Liver (tissue), 9 donors: ENCODE measurements around the gene UGT1A8. TPM values are rescaled to one million over a fixed set of nuclear protein-coding genes. Genes with fewer than 3 reads are reported as not detected.

ENCODE experiments used
- DNase-seq: peaks from one replicate; pipeline ENCODE4 v3.0.0-alpha.2; 2017; ENCODE audit warnings: low spot score
- H3K27ac ChIP-seq, 2 donors: one replicate each; pipeline ENCODE4 v1.7.0; 2013; ENCODE audit warnings: inconsistent platforms in 2 of 2, low read length in 2 of 2, control low read depth in 1 of 2, low read depth in 1 of 2, mild to moderate bottlenecking in 1 of 2
- H3K27me3 ChIP-seq, 4 donors: one replicate each; pipeline versions ENCODE4 v1.6.1 to v1.7.0; 2013; ENCODE audit warnings: low read length in 3 of 4, inconsistent platforms in 1 of 4, mild to moderate bottlenecking in 1 of 4, moderate library complexity in 1 of 4; ENCODE audit not compliant: control insufficient read depth in 4 of 4, insufficient read depth in 4 of 4
- H3K36me3 ChIP-seq, 4 donors: one replicate each; pipeline versions ENCODE4 v1.6.1 to v1.7.0; 2013; ENCODE audit warnings: low read length in 3 of 4, mild to moderate bottlenecking in 3 of 4, low read depth in 1 of 4, moderate library complexity in 1 of 4; ENCODE audit not compliant: control insufficient read depth in 4 of 4, insufficient read depth in 3 of 4
- H3K4me1 ChIP-seq, 4 donors: one replicate each; pipeline versions ENCODE4 v1.6.1 to v1.7.0; 2013; ENCODE audit warnings: low read length in 3 of 4, mild to moderate bottlenecking in 3 of 4, moderate library complexity in 1 of 4; ENCODE audit not compliant: control insufficient read depth in 4 of 4, insufficient read depth in 4 of 4
- H3K4me3 ChIP-seq, 3 donors: one replicate each; pipeline versions ENCODE4 v1.6.1 to v1.7.0; 2013; ENCODE audit warnings: low read length in 3 of 3, control low read depth in 1 of 3, low read depth in 1 of 3, mild to moderate bottlenecking in 1 of 3
- H3K9ac ChIP-seq, 2 donors: one replicate each; pipeline ENCODE4 v1.7.0; 2013; ENCODE audit warnings: low read length in 2 of 2, mild to moderate bottlenecking in 2 of 2, moderate library complexity in 2 of 2, control low read depth in 1 of 2, low read depth in 1 of 2
- H3K9me3 ChIP-seq, 4 donors: one replicate each; pipeline versions ENCODE4 v1.6.1 to v1.7.0; 2013; ENCODE audit warnings: low read length in 3 of 4; ENCODE audit not compliant: control insufficient read depth in 4 of 4
- ATF3 ChIP-seq: IDR thresholded peaks from 2 replicates; pipeline ENCODE4 v1.6.1; 2016; ENCODE audit warnings: antibody characterized with exemption
- EGR1 ChIP-seq, 2 donors: IDR thresholded peaks; 2 replicates each; pipeline ENCODE4 v1.6.1; 2016 to 2018; ENCODE audit warnings: antibody characterized with exemption in 2 of 2, low read depth in 2 of 2
- FOXA1 ChIP-seq: IDR thresholded peaks from 2 replicates; pipeline ENCODE4 v1.6.1; 2016; ENCODE audit warnings: antibody characterized with exemption
- FOXA2 ChIP-seq: IDR thresholded peaks from 2 replicates; pipeline ENCODE4 v1.6.1; 2016; ENCODE audit warnings: antibody characterized with exemption
- GABPA ChIP-seq, 2 donors: IDR thresholded peaks in 1 of 2; conservative IDR thresholded peaks in 1 of 2; 2 replicates each; pipeline ENCODE4 v1.6.1; 2016; ENCODE audit warnings: antibody characterized with exemption in 2 of 2, mild to moderate bottlenecking in 1 of 2, moderate library complexity in 1 of 2
- HNF4A ChIP-seq, 2 donors: conservative IDR thresholded peaks; 2 replicates each; pipeline ENCODE4 v1.6.1; 2016; ENCODE audit warnings: antibody characterized with exemption in 2 of 2, mild to moderate bottlenecking in 2 of 2
- HNF4G ChIP-seq: IDR thresholded peaks from 2 replicates; pipeline ENCODE4 v1.6.1; 2016; ENCODE audit warnings: antibody characterized with exemption
- JUND ChIP-seq, 2 donors: IDR thresholded peaks; 2 replicates each; pipeline ENCODE4 v1.6.1; 2016; ENCODE audit warnings: antibody characterized with exemption in 2 of 2
- NR2F2 ChIP-seq: IDR thresholded peaks from 2 replicates; pipeline ENCODE4 v1.6.1; 2016; ENCODE audit warnings: antibody characterized with exemption
- RAD21 ChIP-seq, 2 donors: IDR thresholded peaks; 2 replicates each; pipeline ENCODE4 v1.6.1; 2016; ENCODE audit warnings: antibody characterized with exemption in 2 of 2, mild to moderate bottlenecking in 2 of 2
- REST ChIP-seq: IDR thresholded peaks from 2 replicates; pipeline ENCODE4 v1.6.1; 2016; ENCODE audit warnings: antibody characterized with exemption, mild to moderate bottlenecking
- RXRA ChIP-seq, 2 donors: IDR thresholded peaks; 2 replicates each; pipeline ENCODE4 v1.6.1; 2017 to 2018; ENCODE audit warnings: antibody characterized with exemption in 2 of 2, mild to moderate bottlenecking in 1 of 2
- SP1 ChIP-seq: IDR thresholded peaks from 2 replicates; pipeline ENCODE4 v1.6.1; 2018; ENCODE audit warnings: antibody characterized with exemption, mild to moderate bottlenecking
- TAF1 ChIP-seq: conservative IDR thresholded peaks from 2 replicates; pipeline ENCODE4 v1.6.1; 2016; ENCODE audit warnings: antibody characterized with exemption, mild to moderate bottlenecking
- YY1 ChIP-seq: IDR thresholded peaks from 2 replicates; pipeline ENCODE4 v1.6.1; 2016; ENCODE audit warnings: antibody characterized with exemption, mild to moderate bottlenecking
- WGBS: extraction: QIAGEN DNeasy Blood & Tissue Kit; methylation state at CpG from one replicate; pipeline ENCODE4 v1.1.7; 2013; 5-methylcytosine and 5-hydroxymethylcytosine counted together
- polyA plus RNA-seq, 2 donors: library from polyadenylated mRNA; stranded (reverse) in 1 of 2; unstranded in 1 of 2; fragments of 200-250 nt in 1 of 2; fragments of >200 nt in 1 of 2; fragmentation: Nextera tagmentation in 1 of 2; extraction: Ambion mirVana in 1 of 2; gene quantifications; one replicate each; pipeline versions ENCODE4 v1.2.1 to v1.2.3, GENCODE V29; 2013 to 2015
- total RNA-seq, 2 donors: library from RNA; depleted of rRNA; stranded (reverse); fragments of >200 nt; gene quantifications; one replicate each; pipeline ENCODE4 v1.2.3, GENCODE V29; 2014
- TF ChIP-seq, protein P1 (sequence below): IDR thresholded peaks from 2 replicates; pipeline ENCODE4 v1.6.1; 2016; ENCODE audit warnings: antibody characterized with exemption
- TF ChIP-seq, protein P2 (sequence below): IDR thresholded peaks from 2 replicates; pipeline ENCODE4 v1.6.1; 2016; ENCODE audit warnings: antibody characterized with exemption
- TF ChIP-seq, protein P3 (sequence below): fragments of 150-350 bp; IDR thresholded peaks from 2 replicates; pipeline ENCODE4 v1.5.1; 2017; ENCODE audit warnings: improper control_type of control experiment, low read depth, low read length; ENCODE audit not compliant: missing input control
- donor health status: healthy.
- donor health status: healthy.
- donor health status: healthy.
- donor health status: healthy.
- donor health status: healthy.

Gene UGT1A8
- total and polyA plus RNA-seq, 4 donors = 0.17 to 0.51 (median 0.48) TPM; not detected in 1

- no peaks in the 10 kb centered on the region for H3K27me3 ChIP-seq
- peak overlapping the region; percentile 34 to 99 for H3K9ac ChIP-seq
- H3K4me1 ChIP-seq = peaks cover 7 to 58% (median 27%) of the 10 kb centered on the region in 4 donors
- peak overlapping the region; percentile 85 to 94 for H3K27ac ChIP-seq
- peak overlapping the region; percentile 46 to 86 (median 73) for H3K4me3 ChIP-seq
- TF ChIP-seq TAF1 (peak; percentile 96), FOXA1 (peak; percentile 43), HNF4G (peak; percentile 51), NR2F2 (peak; percentile 9), RAD21 (IDR thresholded peaks at IDR 0.05) (peak; percentile 25 to 42), SP1 (peak; percentile 96), ATF3 (peak; percentile 88), FOXA2 (peak; percentile 18), HNF4A (conservative IDR thresholded peaks at IDR 0.05) (peak; percentile 90 to 96), JUND (IDR thresholded peaks at IDR 0.05) (peak; percentile 78 to 80), YY1 (no peak), REST (peak; percentile 47), EGR1 (IDR thresholded peaks at IDR 0.05; ENCODE audit: low read depth in 2 of 2) (peak in 1 of 2 donors; percentile 37), GABPA (IDR thresholded peaks at IDR 0.05 in 1 of 2, conservative IDR thresholded peaks at IDR 0.05 in 1 of 2) (no peak), RXRA (IDR thresholded peaks at IDR 0.05) (peak; percentile 95)
- TF ChIP-seq, protein P1, sequence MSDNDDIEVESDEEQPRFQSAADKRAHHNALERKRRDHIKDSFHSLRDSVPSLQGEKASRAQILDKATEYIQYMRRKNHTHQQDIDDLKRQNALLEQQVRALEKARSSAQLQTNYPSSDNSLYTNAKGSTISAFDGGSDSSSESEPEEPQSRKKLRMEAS = no peak
- TF ChIP-seq, protein P2, sequence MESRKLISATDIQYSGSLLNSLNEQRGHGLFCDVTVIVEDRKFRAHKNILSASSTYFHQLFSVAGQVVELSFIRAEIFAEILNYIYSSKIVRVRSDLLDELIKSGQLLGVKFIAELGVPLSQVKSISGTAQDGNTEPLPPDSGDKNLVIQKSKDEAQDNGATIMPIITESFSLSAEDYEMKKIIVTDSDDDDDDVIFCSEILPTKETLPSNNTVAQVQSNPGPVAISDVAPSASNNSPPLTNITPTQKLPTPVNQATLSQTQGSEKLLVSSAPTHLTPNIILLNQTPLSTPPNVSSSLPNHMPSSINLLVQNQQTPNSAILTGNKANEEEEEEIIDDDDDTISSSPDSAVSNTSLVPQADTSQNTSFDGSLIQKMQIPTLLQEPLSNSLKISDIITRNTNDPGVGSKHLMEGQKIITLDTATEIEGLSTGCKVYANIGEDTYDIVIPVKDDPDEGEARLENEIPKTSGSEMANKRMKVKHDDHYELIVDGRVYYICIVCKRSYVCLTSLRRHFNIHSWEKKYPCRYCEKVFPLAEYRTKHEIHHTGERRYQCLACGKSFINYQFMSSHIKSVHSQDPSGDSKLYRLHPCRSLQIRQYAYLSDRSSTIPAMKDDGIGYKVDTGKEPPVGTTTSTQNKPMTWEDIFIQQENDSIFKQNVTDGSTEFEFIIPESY = peak; percentile 23
- TF ChIP-seq, protein P3, sequence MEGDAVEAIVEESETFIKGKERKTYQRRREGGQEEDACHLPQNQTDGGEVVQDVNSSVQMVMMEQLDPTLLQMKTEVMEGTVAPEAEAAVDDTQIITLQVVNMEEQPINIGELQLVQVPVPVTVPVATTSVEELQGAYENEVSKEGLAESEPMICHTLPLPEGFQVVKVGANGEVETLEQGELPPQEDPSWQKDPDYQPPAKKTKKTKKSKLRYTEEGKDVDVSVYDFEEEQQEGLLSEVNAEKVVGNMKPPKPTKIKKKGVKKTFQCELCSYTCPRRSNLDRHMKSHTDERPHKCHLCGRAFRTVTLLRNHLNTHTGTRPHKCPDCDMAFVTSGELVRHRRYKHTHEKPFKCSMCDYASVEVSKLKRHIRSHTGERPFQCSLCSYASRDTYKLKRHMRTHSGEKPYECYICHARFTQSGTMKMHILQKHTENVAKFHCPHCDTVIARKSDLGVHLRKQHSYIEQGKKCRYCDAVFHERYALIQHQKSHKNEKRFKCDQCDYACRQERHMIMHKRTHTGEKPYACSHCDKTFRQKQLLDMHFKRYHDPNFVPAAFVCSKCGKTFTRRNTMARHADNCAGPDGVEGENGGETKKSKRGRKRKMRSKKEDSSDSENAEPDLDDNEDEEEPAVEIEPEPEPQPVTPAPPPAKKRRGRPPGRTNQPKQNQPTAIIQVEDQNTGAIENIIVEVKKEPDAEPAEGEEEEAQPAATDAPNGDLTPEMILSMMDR = no peak
- no peaks in the 10 kb centered on the region for H3K9me3 ChIP-seq
- no peak for DNase-seq
- H3K36me3 ChIP-seq = no peaks in the 10 kb centered on the region
- 38% methylated on average over 4 of the region's 4 CpGs for WGBS
Observed at GRCh38 chr2:233761040-233761769, 143.8 kb downstream of the UGT1A8 start.
